Measurements from ENCODE around the gene PHF13.
"Not testable (repeated sequence)": the region's sequence is repeated elsewhere in the genome, so short reads cannot be mapped to it uniquely, and the experiment has no call there.

Gene PHF13

DNA sequence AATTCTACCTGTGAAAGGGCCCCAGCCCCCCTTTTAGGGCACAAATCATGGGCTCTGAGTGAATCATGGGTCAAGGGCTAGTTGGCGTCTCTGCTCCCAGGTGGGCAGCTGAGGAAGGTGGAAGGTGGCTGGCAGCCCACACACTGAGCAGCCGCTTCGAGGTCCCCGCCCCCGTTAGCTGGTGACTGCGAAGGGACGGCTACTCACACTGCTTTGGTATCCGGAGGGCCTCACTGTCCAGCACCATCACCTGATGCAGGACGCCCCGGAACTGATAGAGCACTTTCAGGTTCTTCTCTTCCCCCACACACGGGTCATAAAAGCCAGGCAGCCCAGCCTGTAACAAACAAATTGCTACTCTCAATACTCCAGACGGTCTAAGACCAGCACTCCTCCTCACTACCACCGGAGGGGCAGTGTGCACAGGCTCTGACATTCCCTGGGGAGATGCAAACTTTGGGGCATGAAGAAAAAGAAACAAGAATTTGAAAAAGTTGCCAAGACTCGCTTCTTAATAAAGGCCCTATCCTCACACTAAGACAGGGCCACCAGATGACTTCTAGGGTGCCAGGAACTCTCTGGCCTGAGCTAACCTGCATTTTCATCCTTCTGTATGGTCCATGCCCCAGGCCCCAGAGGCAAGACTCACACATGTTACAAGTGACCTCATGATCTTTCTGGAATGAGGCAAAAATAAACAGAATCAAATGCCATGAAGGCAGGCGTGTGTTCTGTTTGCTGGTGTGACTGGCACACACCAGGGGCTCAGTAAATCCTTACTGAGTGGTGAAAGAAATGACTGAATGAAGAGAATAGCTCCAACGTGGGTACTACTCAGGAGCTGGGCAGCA is 22.6 kb downstream of the PHF13 start:
- no peak for TF ChIP-seq POLR2A (IDR thresholded peaks at IDR 0.05; ENCODE audit: low read depth, low read length)
- DNase-seq (ENCODE audit: insufficient read length, low spot score): no peak
- FAIRE-seq: no peak

GRCh38 chr1:6636778-6637177 is 23.2 kb downstream of the PHF13 start:
- FAIRE-seq; DNase-seq (ENCODE audit: insufficient read length, low spot score): not testable (repeated sequence)

- TF ChIP-seq POLR2A (IDR thresholded peaks at IDR 0.05; ENCODE audit: low read depth, low read length): no peak
- DNase-seq (ENCODE audit: insufficient read length, low spot score): no peak
- no peak for FAIRE-seq
Observed at GRCh38 chr1:6637770-6638169, 24.2 kb downstream of the PHF13 start.

DNA sequence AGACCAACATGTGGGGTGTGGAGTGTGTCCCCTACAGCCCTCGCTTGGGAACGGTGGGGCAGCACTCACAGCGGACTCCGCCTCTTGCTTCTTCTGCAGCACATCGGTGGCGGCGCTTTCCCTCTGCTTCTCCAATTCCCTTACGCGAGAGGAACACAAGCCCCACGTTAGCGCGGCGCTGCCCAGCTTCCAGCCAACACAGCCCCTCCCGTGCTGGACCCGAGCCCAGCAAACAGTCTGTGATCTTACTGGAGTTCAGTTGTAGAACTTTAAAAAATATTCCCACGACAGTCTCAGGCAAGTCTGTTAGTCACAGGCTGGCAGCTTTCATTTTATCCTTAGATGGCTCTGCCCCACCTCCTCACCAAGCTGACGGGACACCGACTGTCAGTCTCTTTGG is 24.7 kb downstream of the PHF13 start:
- FAIRE-seq: no peak
- no peak for DNase-seq (ENCODE audit: insufficient read length, low spot score)
- no peak for TF ChIP-seq POLR2A (IDR thresholded peaks at IDR 0.05; ENCODE audit: low read depth, low read length)

DNA sequence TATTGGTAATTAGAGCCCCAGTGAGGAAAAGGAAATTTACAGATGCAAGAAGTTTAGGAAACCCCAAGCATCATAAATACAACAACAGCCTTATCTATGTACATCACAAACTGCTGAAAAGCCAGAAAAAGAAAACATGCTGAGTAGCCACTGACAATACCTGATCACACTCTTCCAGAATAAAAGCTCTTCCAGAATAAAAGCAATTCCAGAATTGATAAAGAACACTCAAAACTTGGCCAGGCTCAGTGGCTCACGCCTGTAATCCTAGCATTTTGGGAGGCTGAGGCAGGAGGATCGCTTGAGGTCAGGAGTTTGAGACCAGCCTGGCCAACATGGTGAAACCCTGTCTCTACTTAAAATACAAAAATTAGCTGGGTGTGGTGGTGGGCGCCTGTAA is 27.3 kb downstream of the PHF13 start:
- DNase-seq (ENCODE audit: insufficient read length, low spot score); FAIRE-seq: not testable (repeated sequence)

- DNase-seq (ENCODE audit: insufficient read length, low spot score) (no peak), FAIRE-seq (no peak)
- no peak for TF ChIP-seq POLR2A (IDR thresholded peaks at IDR 0.05; ENCODE audit: low read depth, low read length)
Observed at GRCh38 chr1:6645018-6645417, 31.5 kb downstream of the PHF13 start.

DNA sequence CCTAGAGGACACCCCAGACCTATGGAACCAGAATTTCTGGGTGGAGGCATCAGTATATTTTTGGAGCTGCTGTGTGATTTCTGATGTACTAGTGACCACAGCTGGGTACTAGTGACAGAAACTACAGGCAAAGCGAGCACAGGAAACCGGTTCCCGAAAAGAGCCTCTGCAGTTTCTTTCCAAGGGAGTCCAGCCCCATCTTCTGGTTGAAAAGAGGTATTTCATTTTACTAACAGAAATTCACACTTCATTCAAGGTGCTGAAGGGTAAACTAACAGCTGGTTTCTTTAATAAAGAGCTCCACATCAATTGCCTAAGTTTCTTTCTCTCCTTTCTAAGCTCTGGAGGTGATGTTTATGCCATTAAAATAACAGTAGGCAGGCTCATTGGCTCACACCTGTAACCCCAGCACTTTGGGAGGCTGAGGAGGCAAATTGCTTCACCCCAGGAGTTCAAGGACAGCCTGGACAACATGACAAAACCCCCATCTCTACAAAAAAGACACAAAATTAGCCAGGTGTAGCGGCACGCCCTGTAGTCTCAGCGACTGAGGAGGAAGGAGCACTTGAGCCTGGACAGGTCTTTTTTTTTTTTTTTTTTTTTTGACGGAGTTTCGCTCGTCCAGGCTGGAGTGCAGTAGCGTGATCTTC is 33.1 kb downstream of the PHF13 start:
- FAIRE-seq: no peak
- no peak for TF ChIP-seq POLR2A (IDR thresholded peaks at IDR 0.05; ENCODE audit: low read depth, low read length)
- peak; percentile 25 for DNase-seq (ENCODE audit: insufficient read length, low spot score)

- no peak for TF ChIP-seq POLR2A (IDR thresholded peaks at IDR 0.05; ENCODE audit: low read depth, low read length)
- FAIRE-seq: no peak
- no peak for DNase-seq (ENCODE audit: insufficient read length, low spot score)
Observed at GRCh38 chr1:6648556-6648955, 35.0 kb downstream of the PHF13 start.

DNA sequence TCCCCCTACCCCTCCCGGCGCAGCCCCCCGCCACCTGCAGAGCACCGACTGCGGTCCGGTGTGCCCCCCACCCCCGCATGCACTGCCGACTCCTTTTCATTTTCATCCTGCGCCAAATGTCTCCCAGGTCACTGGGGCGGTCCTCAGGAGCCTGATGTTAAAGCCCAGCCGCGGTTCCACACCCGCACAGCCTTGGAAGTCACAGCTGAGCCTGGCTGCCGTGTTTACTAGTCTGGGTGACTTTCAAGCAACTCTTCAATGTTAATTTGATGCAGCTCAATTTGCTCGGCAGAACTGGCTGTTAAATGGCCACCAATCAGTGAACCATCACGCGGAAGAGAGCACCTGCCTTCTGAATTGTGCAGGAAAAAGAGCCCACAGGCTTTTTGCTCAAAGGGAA is 38.4 kb downstream of the PHF13 start:
- FAIRE-seq: no peak
- DNase-seq (ENCODE audit: insufficient read length, low spot score): no peak
- no peak for TF ChIP-seq POLR2A (IDR thresholded peaks at IDR 0.05; ENCODE audit: low read depth, low read length)

- no peak for TF ChIP-seq POLR2A (IDR thresholded peaks at IDR 0.05; ENCODE audit: low read depth, low read length)
- FAIRE-seq (no peak), DNase-seq (ENCODE audit: insufficient read length, low spot score) (no peak)
Observed at GRCh38 chr1:6652986-6653385, 39.5 kb downstream of the PHF13 start.

GRCh38 chr1:6653436-6654290 is 40.1 kb downstream of the PHF13 start:
- DNase-seq (ENCODE audit: insufficient read length, low spot score) (no peak), FAIRE-seq (no peak)
- TF ChIP-seq POLR2A (IDR thresholded peaks at IDR 0.05; ENCODE audit: low read depth, low read length): no peak

GRCh38 chr1:6657138-6657537 is 43.6 kb downstream of the PHF13 start:
- DNase-seq (ENCODE audit: insufficient read length, low spot score) (no peak), FAIRE-seq (no peak)
- no peak for TF ChIP-seq POLR2A (IDR thresholded peaks at IDR 0.05; ENCODE audit: low read depth, low read length)

GRCh38 chr1:6658359-6659060 is 45.0 kb downstream of the PHF13 start:
- DNase-seq (ENCODE audit: insufficient read length, low spot score) (no peak), FAIRE-seq (no peak)
- no peak for TF ChIP-seq POLR2A (IDR thresholded peaks at IDR 0.05; ENCODE audit: low read depth, low read length)

All from H54 (cell line).